Keratinocyte (primary cell): ENCODE results near the gene PDE9A. TPM values are rescaled to one million over a fixed set of nuclear protein-coding genes. Genes with fewer than 3 reads are reported as not detected.
"Not testable (repeated sequence)": the region's sequence is repeated elsewhere in the genome, so short reads cannot be mapped to it uniquely, and the experiment has no call there.

Experiments used
- DNase-seq: peaks from one replicate; pipeline ENCODE4 v3.0.0-alpha.2; 2011; ENCODE audit warnings: low read depth, missing footprints, low spot score
- FAIRE-seq: peaks from 2 replicates; lab custom pipeline; 2011; peaks lifted over from hg19 to GRCh38; lab: Jason Lieb, UNC
- H2AFZ ChIP-seq: 2 replicates; pipeline ENCODE4 v1.6.0; 2012; ENCODE audit warnings: low read length, control low read depth, inconsistent platforms; ENCODE audit not compliant: control insufficient read depth
- H3K27ac ChIP-seq: 2 replicates; pipeline ENCODE4 v1.5.1; 2011; ENCODE audit warnings: low read length; ENCODE audit not compliant: control insufficient read depth, insufficient read depth
- H3K27me3 ChIP-seq: 3 replicates; pipeline ENCODE4 v1.6.0; 2011; ENCODE audit warnings: low read length; ENCODE audit not compliant: control insufficient read depth, insufficient read depth; ENCODE audit errors: extremely low read depth
- H3K36me3 ChIP-seq, 2 experiments: 2 replicates in 1 of 2; 3 replicates in 1 of 2; pipeline ENCODE4 v1.5.1; 2011; ENCODE audit warnings: low read length in 2 of 2, mild to moderate bottlenecking in 1 of 2; ENCODE audit not compliant: control insufficient read depth in 2 of 2, insufficient read depth in 2 of 2; ENCODE audit errors: extremely low read depth in 1 of 2
- H3K4me1 ChIP-seq: 3 replicates; pipeline ENCODE4 v1.5.1; 2011; ENCODE audit warnings: low read length; ENCODE audit not compliant: control insufficient read depth, insufficient read depth; ENCODE audit errors: extremely low read depth
- H3K4me2 ChIP-seq: 3 replicates; pipeline ENCODE4 v1.6.0; 2011; ENCODE audit warnings: low read depth, low read length; ENCODE audit not compliant: control insufficient read depth, insufficient read depth; ENCODE audit errors: extremely low read depth
- H3K4me3 ChIP-seq, 3 experiments: fragments of 200-600 bp in 1 of 3; sonication (generic) in 1 of 3; 2 replicates in 2 of 3; 3 replicates in 1 of 3; pipeline ENCODE4 v1.5.1; 2011 to 2016; ENCODE audit warnings: low read length in 3 of 3, mild to moderate bottlenecking in 3 of 3, control low read depth in 2 of 3, inconsistent platforms in 1 of 3, low read depth in 1 of 3, mixed read lengths in 1 of 3, mixed run types in 1 of 3, moderate library complexity in 1 of 3; ENCODE audit not compliant: control insufficient read depth in 2 of 3, insufficient read depth in 2 of 3; ENCODE audit errors: extremely low read depth in 1 of 3
- H3K79me2 ChIP-seq: 2 replicates; pipeline ENCODE4 v1.6.0; 2012; ENCODE audit warnings: low read length; ENCODE audit not compliant: control insufficient read depth, insufficient read depth
- H3K9ac ChIP-seq: 3 replicates; pipeline ENCODE4 v1.6.0; 2011; ENCODE audit warnings: low read length; ENCODE audit not compliant: control insufficient read depth, insufficient read depth; ENCODE audit errors: extremely low read depth
- H3K9me1 ChIP-seq: 3 replicates; pipeline ENCODE4 v1.6.0; 2011; ENCODE audit warnings: low read length; ENCODE audit not compliant: control insufficient read depth, insufficient read depth; ENCODE audit errors: extremely low read depth
- H3K9me3 ChIP-seq: 2 replicates; pipeline ENCODE4 v1.5.1; 2012; ENCODE audit warnings: low read depth, low read length; ENCODE audit not compliant: control insufficient read depth
- H4K20me1 ChIP-seq: 3 replicates; pipeline ENCODE4 v1.6.0; 2011; ENCODE audit warnings: low read length; ENCODE audit not compliant: control insufficient read depth, insufficient read depth; ENCODE audit errors: extremely low read depth
- EZH2 ChIP-seq: IDR thresholded peaks from one replicate; pipeline ENCODE4 v1.6.1; 2012; ENCODE audit warnings: inconsistent platforms, mild to moderate bottlenecking, low read length, moderate library complexity
- dilution Hi-C: fragments of 300-500 bp; cut with MboI; formaldehyde crosslinking; loops from one replicate; pipeline ENCODE4 v1.7.0; 2020; ENCODE audit warnings: low sequenced_read_pairs; ENCODE audit not compliant: extremely low pct_ligation_motif_present
- polyA plus RNA-seq, 5 experiments: library from polyadenylated mRNA; depleted of rRNA in 3 of 5; stranded (reverse) in 3 of 5; stranded (forward) in 1 of 5; unstranded in 1 of 5; fragments of >200 nt; gene quantifications; 1 replicate in 1 of 5; 2 replicates in 3 of 5; 3 replicates in 1 of 5; pipeline versions ENCODE4 v1.2.1 to v1.2.3, GENCODE V29; 2011 to 2012; ENCODE audit warnings: missing spikeins in 2 of 5, low read depth in 1 of 5, low replicate concordance in 1 of 5
- TF ChIP-seq, protein P1 (sequence below), 3 experiments: IDR thresholded peaks in 1 of 3; conservative IDR thresholded peaks in 1 of 3; optimal IDR thresholded peaks in 1 of 3; 2 replicates in 2 of 3; 3 replicates in 1 of 3; pipeline versions ENCODE3 to v1.5.1; 2011; ENCODE audit warnings: low read length in 3 of 3, mild to moderate bottlenecking in 3 of 3, moderate library complexity in 2 of 3, control low read depth in 1 of 3, inconsistent platforms in 1 of 3; ENCODE audit not compliant: insufficient read depth in 2 of 3; ENCODE audit errors: extremely low read depth in 1 of 3

The PDE9A gene
- polyA plus RNA-seq, 1 donor (not counting 4 experiments of a cell fraction or from before 2014, with no cell fraction given): 0.13 TPM

DNA sequence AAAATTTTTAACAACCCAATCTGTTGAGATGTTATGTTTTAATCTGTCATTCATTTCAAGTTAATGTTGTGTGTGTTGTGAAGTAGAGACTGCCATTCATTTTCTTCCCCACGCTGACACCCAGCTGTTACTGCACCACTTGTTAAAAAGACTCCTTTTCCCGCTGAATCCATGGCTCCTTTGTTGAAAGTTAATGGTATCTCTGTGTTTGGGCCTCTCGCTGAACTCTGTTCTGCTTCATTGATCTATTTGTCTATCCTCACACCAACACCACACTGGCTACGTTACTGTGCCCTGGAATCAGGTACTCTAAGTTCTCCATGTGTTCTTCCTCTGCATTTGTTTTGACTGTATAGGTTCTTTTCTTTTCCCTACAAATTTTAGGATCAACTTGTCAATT is 58.2 kb downstream of the PDE9A start:
- Histone ChIP-seq H4K20me1 (no peaks in the 10 kb centered on the region), H3K9ac (no peak overlapping the region), H3K9me3 (no peaks in the 10 kb centered on the region), H3K4me2 (no peak overlapping the region), H3K36me3 (no peaks in the 10 kb centered on the region), H2AFZ (no peak overlapping the region), H3K4me1 (no peaks in the 10 kb centered on the region), H3K4me3 (no peak overlapping the region), H3K27me3 (peaks cover 3% of the 10 kb centered on the region), H3K27ac (no peak overlapping the region), H3K9me1 (no peaks in the 10 kb centered on the region), H3K79me2 (no peaks in the 10 kb centered on the region)
- DNase-seq (no peak), FAIRE-seq (no peak)
- TF ChIP-seq, protein P1, sequence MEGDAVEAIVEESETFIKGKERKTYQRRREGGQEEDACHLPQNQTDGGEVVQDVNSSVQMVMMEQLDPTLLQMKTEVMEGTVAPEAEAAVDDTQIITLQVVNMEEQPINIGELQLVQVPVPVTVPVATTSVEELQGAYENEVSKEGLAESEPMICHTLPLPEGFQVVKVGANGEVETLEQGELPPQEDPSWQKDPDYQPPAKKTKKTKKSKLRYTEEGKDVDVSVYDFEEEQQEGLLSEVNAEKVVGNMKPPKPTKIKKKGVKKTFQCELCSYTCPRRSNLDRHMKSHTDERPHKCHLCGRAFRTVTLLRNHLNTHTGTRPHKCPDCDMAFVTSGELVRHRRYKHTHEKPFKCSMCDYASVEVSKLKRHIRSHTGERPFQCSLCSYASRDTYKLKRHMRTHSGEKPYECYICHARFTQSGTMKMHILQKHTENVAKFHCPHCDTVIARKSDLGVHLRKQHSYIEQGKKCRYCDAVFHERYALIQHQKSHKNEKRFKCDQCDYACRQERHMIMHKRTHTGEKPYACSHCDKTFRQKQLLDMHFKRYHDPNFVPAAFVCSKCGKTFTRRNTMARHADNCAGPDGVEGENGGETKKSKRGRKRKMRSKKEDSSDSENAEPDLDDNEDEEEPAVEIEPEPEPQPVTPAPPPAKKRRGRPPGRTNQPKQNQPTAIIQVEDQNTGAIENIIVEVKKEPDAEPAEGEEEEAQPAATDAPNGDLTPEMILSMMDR (optimal IDR thresholded peaks at IDR 0.05 in 1 of 3, IDR thresholded peaks at IDR 0.05 in 1 of 3, conservative IDR thresholded peaks at IDR 0.05 in 1 of 3; ENCODE audit: extremely low read depth in 1 of 3, insufficient read depth in 2 of 3, low read length in 3 of 3): no peak
- TF ChIP-seq EZH2: no peak
- dilution Hi-C loops: no loop called here

DNA sequence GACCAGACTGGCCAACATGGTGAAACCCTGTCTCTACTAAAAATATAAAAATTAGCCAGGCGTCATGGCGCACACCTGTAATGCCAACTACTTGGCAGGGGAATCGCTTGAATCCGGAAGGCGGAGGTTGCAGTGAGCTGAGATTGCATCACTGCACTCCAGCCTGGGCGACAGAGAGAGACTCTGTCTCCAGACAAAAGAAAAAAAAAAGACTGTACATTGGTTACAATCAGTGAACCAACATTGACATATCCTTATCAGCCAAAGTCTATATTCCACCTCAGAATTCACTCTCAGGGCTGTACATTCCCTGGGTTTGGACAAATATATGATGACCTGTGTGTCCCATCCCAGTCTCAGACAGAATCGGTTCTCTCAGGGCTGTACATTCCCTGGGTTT is 62.0 kb downstream of the PDE9A start:
- dilution Hi-C loops: not testable (repeated sequence)

DNA sequence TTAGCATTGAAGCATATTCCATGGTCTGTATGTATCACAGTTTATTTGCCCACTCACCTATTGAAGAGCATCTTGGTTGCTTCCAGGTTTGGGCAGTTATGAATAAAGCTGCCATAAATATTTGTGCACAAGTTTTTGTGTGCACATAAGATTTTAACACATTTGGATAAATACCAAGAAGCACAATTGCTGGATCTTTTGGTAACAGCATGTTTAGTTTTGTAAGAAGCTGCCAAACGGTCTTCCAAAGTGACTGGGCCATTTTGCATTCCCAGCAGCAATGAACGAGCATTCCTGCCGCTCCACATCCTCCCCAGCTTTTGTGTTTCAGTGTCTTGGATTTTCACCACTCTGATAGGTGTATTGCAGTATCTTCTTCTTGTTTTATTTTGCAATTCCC is 62.7 kb downstream of the PDE9A start:
- H3K27me3 ChIP-seq: no peaks in the 10 kb centered on the region
- H3K4me1 ChIP-seq: no peaks in the 10 kb centered on the region
- H3K79me2 ChIP-seq: no peaks in the 10 kb centered on the region
- H3K4me2 ChIP-seq: no peak overlapping the region
- TF ChIP-seq EZH2: no peak
- TF ChIP-seq, protein P1 (optimal IDR thresholded peaks at IDR 0.05 in 1 of 3, IDR thresholded peaks at IDR 0.05 in 1 of 3, conservative IDR thresholded peaks at IDR 0.05 in 1 of 3; ENCODE audit: extremely low read depth in 1 of 3, insufficient read depth in 2 of 3, low read length in 3 of 3): no peak
- FAIRE-seq: no peak
- no peak overlapping the region for H2AFZ ChIP-seq
- no peaks in the 10 kb centered on the region for H3K36me3 ChIP-seq
- no peaks in the 10 kb centered on the region for H3K9me3 ChIP-seq
- no peak for DNase-seq
- no peaks in the 10 kb centered on the region for H4K20me1 ChIP-seq
- dilution Hi-C loops: no loop called here
- H3K9me1 ChIP-seq: no peaks in the 10 kb centered on the region
- H3K9ac ChIP-seq: no peak overlapping the region
- H3K4me3 ChIP-seq: no peak overlapping the region
- no peak overlapping the region for H3K27ac ChIP-seq

More for the DNA sequence above, 62.0 kb downstream of the PDE9A start:
- H3K79me2 ChIP-seq, H3K9me3 ChIP-seq, H2AFZ ChIP-seq, H3K4me2 ChIP-seq, H3K27ac ChIP-seq, H3K4me3 ChIP-seq, DNase-seq, H3K4me1 ChIP-seq, H3K27me3 ChIP-seq, H3K9me1 ChIP-seq, H4K20me1 ChIP-seq, H3K36me3 ChIP-seq, FAIRE-seq, H3K9ac ChIP-seq: not testable (repeated sequence)

DNA sequence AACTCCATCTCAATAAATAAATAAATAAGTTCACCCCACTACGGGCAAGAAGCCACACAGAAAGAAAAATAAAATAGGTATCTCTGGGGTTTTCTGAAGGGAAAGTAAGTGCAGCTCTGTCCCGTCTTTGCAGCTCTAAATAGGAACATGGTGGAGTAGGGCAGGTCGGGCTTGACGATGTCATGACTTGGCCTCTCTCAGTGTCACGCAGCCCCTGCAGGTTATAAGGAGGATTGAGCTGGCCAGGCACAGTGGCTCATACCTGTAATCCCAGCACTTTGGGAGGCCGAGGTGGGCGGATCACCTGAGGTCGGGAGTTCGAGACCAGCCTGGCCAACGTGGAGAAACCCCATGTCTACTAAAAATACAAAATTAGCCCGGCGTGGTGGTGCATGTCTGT is 67.1 kb downstream of the PDE9A start:
- H3K9me1 ChIP-seq, H3K9me3 ChIP-seq, DNase-seq, H3K36me3 ChIP-seq, dilution Hi-C loops, H3K79me2 ChIP-seq, FAIRE-seq, H4K20me1 ChIP-seq, H3K27me3 ChIP-seq, H3K4me2 ChIP-seq, H2AFZ ChIP-seq, H3K9ac ChIP-seq, H3K4me3 ChIP-seq, H3K27ac ChIP-seq, H3K4me1 ChIP-seq: not testable (repeated sequence)
